ENCODE measurements around the gene NFATC2.

GRCh38 chr20:51457533-51457932 is 85.0 kb downstream of the NFATC2 start:
- TF ChIP-seq CTCF (conservative IDR thresholded peaks at IDR 0.05 in 1 of 2, IDR thresholded peaks at IDR 0.05 in 1 of 2; ENCODE audit: extremely low read depth in 1 of 2, insufficient read depth in 1 of 2, low read depth in 1 of 2, low read length in 2 of 2) (no peak), EZH2 (IDR thresholded peaks at IDR 0.05; ENCODE audit: borderline replicate concordance, low read length) (no peak)

Data from mammary epithelial cell (primary cell).